IMR-90 (cell line): Measurements from ENCODE around the gene DHDDS. TPM values are rescaled to one million over a fixed set of nuclear protein-coding genes. Genes with fewer than 3 reads are reported as not detected.

Source experiments
- ATAC-seq: fragments of 200-7000 bp; cut with Tn5 transposase; 2 replicates; pipeline ENCODE4 v1.9.1; 2020; ENCODE audit warnings: low read depth, mild to moderate bottlenecking, moderate library complexity
- BruUV-seq: library from RNA; stranded (reverse); fragments of 400-500 nt; replicated peaks from 2 replicates; lab custom pipeline; 2021; lab: Mats Ljungman, UMichigan
- CTCF ChIA-PET: fragments of 300-600 bp; formaldehyde crosslinking; extraction: SDS; loops from one replicate; lab custom pipeline; 2021; ENCODE audit warnings: antibody characterized with exemption; lab: Yijun Ruan, JAX
- POLR2A ChIA-PET: fragments of 300-600 bp; sonication (Branson Sonifier 250); formaldehyde crosslinking; loops from one replicate; lab custom pipeline; 2022; ENCODE audit warnings: antibody characterized with exemption; ENCODE audit not compliant: unreplicated experiment; lab: Charles Lee
- DNase-seq: peaks from one replicate; pipeline ENCODE4 v3.0.0; 2013
- H2AFZ ChIP-seq: replicated peaks from 2 replicates; pipeline ENCODE3; 2013; ENCODE audit warnings: low read length, mild to moderate bottlenecking; ENCODE audit not compliant: poor library complexity
- H2AK5ac ChIP-seq: 2 replicates; pipeline ENCODE4 v1.6.1; 2013; ENCODE audit warnings: low read depth, low read length, inconsistent platforms
- H2AK9ac ChIP-seq: replicated peaks from 2 replicates; pipeline ENCODE3; 2013; ENCODE audit warnings: mild to moderate bottlenecking, low read depth, low read length, moderate library complexity; ENCODE audit not compliant: poor library complexity
- H2BK120ac ChIP-seq: 2 replicates; pipeline ENCODE4 v1.6.1; 2013; ENCODE audit warnings: low read depth, low read length, inconsistent platforms
- H2BK15ac ChIP-seq: 3 replicates; pipeline ENCODE4 v1.6.1; 2013; ENCODE audit warnings: low read depth, low read length, inconsistent platforms
- H2BK20ac ChIP-seq: 2 replicates; pipeline ENCODE4 v1.6.1; 2013; ENCODE audit warnings: low read depth, mild to moderate bottlenecking, inconsistent platforms, low read length, moderate library complexity
- H2BK5ac ChIP-seq: 2 replicates; pipeline ENCODE4 v1.6.1; 2013; ENCODE audit warnings: mild to moderate bottlenecking, low read depth, low read length, inconsistent platforms; ENCODE audit not compliant: poor library complexity, severe bottlenecking
- H3K14ac ChIP-seq: replicated peaks from 2 replicates; pipeline ENCODE4 v1.6.1; 2013; ENCODE audit warnings: low read depth, low read length, inconsistent platforms
- H3K18ac ChIP-seq: 2 replicates; pipeline ENCODE4 v1.6.1; 2013; ENCODE audit warnings: low read depth, low read length, control low read depth
- H3K23ac ChIP-seq: 2 replicates; pipeline ENCODE4 v1.6.1; 2013; ENCODE audit warnings: low read depth, low read length, inconsistent platforms
- H3K27ac ChIP-seq: 2 replicates; pipeline ENCODE4 v1.5.1; 2013; ENCODE audit warnings: mild to moderate bottlenecking, control low read depth, low read length; ENCODE audit not compliant: insufficient read depth
- H3K27me3 ChIP-seq: 2 replicates; pipeline ENCODE4 v1.6.1; 2013; ENCODE audit warnings: low read length; ENCODE audit not compliant: control insufficient read depth, insufficient read depth
- H3K36me3 ChIP-seq: 2 replicates; pipeline ENCODE4 v1.6.1; 2013; ENCODE audit warnings: low read length, mixed read lengths; ENCODE audit not compliant: control insufficient read depth, insufficient read depth
- H3K4ac ChIP-seq: 2 replicates; pipeline ENCODE4 v1.6.1; 2013; ENCODE audit warnings: low read depth, low read length, inconsistent platforms
- H3K4me1 ChIP-seq: 2 replicates; pipeline ENCODE4 v1.6.1; 2013; ENCODE audit warnings: low read length, mixed read lengths; ENCODE audit not compliant: control insufficient read depth, insufficient read depth
- H3K4me2 ChIP-seq: 2 replicates; pipeline ENCODE4 v1.6.1; 2013; ENCODE audit warnings: low read depth, mild to moderate bottlenecking, control low read depth, low read length, moderate library complexity
- H3K4me3 ChIP-seq: 2 replicates; pipeline ENCODE4 v1.5.1; 2013; ENCODE audit warnings: low read depth, mild to moderate bottlenecking, control low read depth, low read length, moderate library complexity; ENCODE audit not compliant: insufficient read depth
- H3K56ac ChIP-seq: 2 replicates; pipeline ENCODE4 v1.6.1; 2013; ENCODE audit warnings: low read length, inconsistent platforms; ENCODE audit not compliant: insufficient read depth; ENCODE audit errors: extremely low read depth
- H3K79me1 ChIP-seq, 2 experiments: 2 replicates each; pipeline ENCODE4 v1.6.1; 2013; ENCODE audit warnings: low read length in 2 of 2, inconsistent platforms in 1 of 2, low read depth in 1 of 2
- H3K9ac ChIP-seq: 2 replicates; pipeline ENCODE4 v1.6.1; 2013; ENCODE audit warnings: low read depth, low read length, control low read depth
- H3K9me1 ChIP-seq: 2 replicates; pipeline ENCODE4 v1.6.1; 2013; ENCODE audit warnings: low read length, inconsistent platforms; ENCODE audit not compliant: insufficient read depth
- H3K9me3 ChIP-seq: 2 replicates; pipeline ENCODE4 v1.6.1; 2013; ENCODE audit warnings: low read length; ENCODE audit not compliant: control insufficient read depth, insufficient read depth
- H4K20me1 ChIP-seq: 2 replicates; pipeline ENCODE4 v1.6.1; 2013; ENCODE audit warnings: low read length, inconsistent platforms; ENCODE audit not compliant: insufficient read depth
- H4K5ac ChIP-seq: 2 replicates; pipeline ENCODE4 v1.6.1; 2013; ENCODE audit warnings: mild to moderate bottlenecking, low read depth, low read length, control low read depth
- H4K8ac ChIP-seq, 2 experiments: 2 replicates each; pipeline ENCODE4 v1.6.1; 2013; ENCODE audit warnings: low read depth in 2 of 2, low read length in 2 of 2, control low read depth in 1 of 2, inconsistent platforms in 1 of 2
- H4K91ac ChIP-seq: 2 replicates; pipeline ENCODE4 v1.6.1; 2013; ENCODE audit warnings: low read depth, low read length, inconsistent platforms; ENCODE audit not compliant: insufficient read depth
- MAZ ChIP-seq: IDR thresholded peaks from 2 replicates; pipeline ENCODE4 v1.6.1; 2012; ENCODE audit warnings: low read depth, mild to moderate bottlenecking, low read length, improper control_type of control experiment, moderate library complexity, borderline replicate concordance
- RAD21 ChIP-seq: IDR thresholded peaks from 2 replicates; pipeline ENCODE4 v1.6.1; 2012; ENCODE audit warnings: low read length, improper control_type of control experiment
- WGBS, 2 experiments: methylation state at CpG; one replicate each; pipeline versions ENCODE4 v1.1.5 to v1.1.7; 2013; ENCODE audit warnings: missing lambda C conversion rate in 2 of 2; ENCODE audit not compliant: insufficient read length in 1 of 2; ENCODE audit errors: extremely low coverage in 2 of 2; 5-methylcytosine and 5-hydroxymethylcytosine counted together
- dilution Hi-C: fragments of 300-500 bp; cut with HindIII; formaldehyde crosslinking; loops from one replicate; pipeline ENCODE4 v1.14.3; 2018; ENCODE audit warnings: low sequenced_read_pairs; ENCODE audit not compliant: unreplicated experiment
- in situ Hi-C: fragments of 300-500 bp; cut with MboI; formaldehyde crosslinking; loops from 3 replicates; pipeline ENCODE4 v1.14.3; 2019; ENCODE audit warnings: low sequenced_read_pairs, inconsistent platforms, mixed read lengths
- intact Hi-C: fragments of 100-400 bp; cut with micrococcal nuclease; formaldehyde crosslinking; loops from 2 replicates; pipeline ENCODE4 v1.10.0; 2022
- polyA plus RNA-seq, 3 experiments: library from polyadenylated mRNA; depleted of rRNA; stranded (reverse); fragments of >200 nt; gene quantifications; 2 replicates each; pipeline ENCODE4 v1.2.3, GENCODE V29; 2012; ENCODE audit warnings: low replicate concordance in 1 of 3
- total RNA-seq: library from RNA; depleted of rRNA; stranded (reverse); fragments of >200 nt; gene quantifications from 2 replicates; pipeline ENCODE4 v1.2.3, GENCODE V29; 2012

DHDDS gene
- total and polyA plus RNA-seq, 2 of the 4 experiments (the other 2 are of a cell fraction), result 49.3 to 67.7 TPM

- Histone ChIP-seq H3K4me1 (peaks cover 2% of the 10 kb centered on the region; the same call in 1 of the 2 replicates), H3K36me3 (no peaks in the 10 kb centered on the region), H3K4me2 (no peak overlapping the region), H2AK9ac (no peak overlapping the region), H3K9me3 (no peaks in the 10 kb centered on the region), H3K79me1 (no peaks in the 10 kb centered on the region), H3K14ac (no peak overlapping the region), H3K23ac (no peak overlapping the region), H4K8ac (no peak overlapping the region), H2AFZ (no peak overlapping the region), H3K9me1 (no peaks in the 10 kb centered on the region), H2AK5ac (no peak overlapping the region), H2BK15ac (no peak overlapping the region), H3K18ac (no peak overlapping the region), H2BK120ac (no peak overlapping the region), H4K5ac (no peak overlapping the region), H3K4ac (no peak overlapping the region), H3K27ac (no peak overlapping the region), H2BK20ac (no peak overlapping the region), H3K56ac (no peak overlapping the region), H3K4me3 (no peak overlapping the region), H4K91ac (no peak overlapping the region), H3K27me3 (peaks cover 5% of the 10 kb centered on the region; the same call in 1 of the 2 replicates), H3K9ac (no peak overlapping the region), H4K20me1 (peaks cover 4% of the 10 kb centered on the region; the same call in 1 of the 2 replicates), H2BK5ac (no peak overlapping the region)
- ChIA-PET POLR2A (no interaction called here), CTCF (no interaction called here)
- no TSS peak for BruUV-seq
- WGBS, 2 experiments, result no CpG with 5 or more reads among the region's 3 CpGs
- in situ Hi-C loops, result no loop called here
- ATAC-seq, result no peak
- dilution Hi-C loops, result no loop called here
- TF ChIP-seq MAZ (no peak), RAD21 (no peak)
- intact Hi-C loops, result no loop called here
- no peak for DNase-seq
These were observed 61.8 kb downstream of the DHDDS start for GRCh38 chr1:26493938-26494337.
